ENCODE measurements around the gene EBF4. TPM values are rescaled to one million over a fixed set of nuclear protein-coding genes. Genes with fewer than 3 reads are reported as not detected.

Gene EBF4
- total RNA-seq, 2 donors from 2014 or later: 6.4 to 12.1 TPM

DNA sequence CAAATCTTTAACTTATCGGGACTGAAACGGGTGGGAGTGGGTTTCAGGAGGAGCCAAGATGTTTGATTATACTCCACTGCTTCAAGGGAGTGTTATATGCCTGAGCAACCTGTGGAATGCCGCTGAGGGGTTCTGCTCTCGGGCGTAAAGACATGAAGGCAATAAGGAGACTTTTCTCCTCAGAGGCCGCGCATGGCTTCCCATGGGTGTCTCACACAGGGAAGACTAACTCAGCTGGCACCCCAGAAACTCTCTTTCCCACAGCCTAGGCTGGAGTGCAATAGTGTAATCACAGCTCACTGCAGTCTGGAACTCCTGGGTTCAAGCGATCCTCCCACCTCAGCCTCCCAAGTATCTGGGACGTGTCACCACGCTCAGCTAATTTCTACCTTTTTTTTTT lies 117.1 kb downstream of the EBF4 start:
- H3K27ac ChIP-seq (ENCODE audit: low read depth, low read length): no peak overlapping the region
- Mint-ChIP-seq H3K36me3 (ENCODE audit: low read depth) (no peaks in the 10 kb centered on the region), H3K4me1 (peaks cover 8% of the 10 kb centered on the region), H3K27ac (no peak overlapping the region), H3K9me3 (peaks cover 23% of the 10 kb centered on the region), H3K27me3 (ENCODE audit: insufficient read depth) (peaks cover 72% of the 10 kb centered on the region), H3K4me3 (no peak overlapping the region)
- H3K36me3 ChIP-seq (ENCODE audit: control insufficient read depth, insufficient read depth, low read length): no peaks in the 10 kb centered on the region
- peaks cover 5% of the 10 kb centered on the region for H3K4me1 ChIP-seq (ENCODE audit: control insufficient read depth, insufficient read depth, low read length)
- peaks cover 9% of the 10 kb centered on the region for H3K9me3 ChIP-seq (ENCODE audit: control insufficient read depth, low read length)
- WGBS, 2 experiments (ENCODE audit: insufficient coverage in 1 of 2, insufficient read length in 1 of 2): 94 to 96% methylated on average over 7 to 10 of the region's 10 CpGs
- H3K4me3 ChIP-seq (ENCODE audit: low read length): no peak overlapping the region
- H3K27me3 ChIP-seq (ENCODE audit: control insufficient read depth, insufficient read depth, low read length, poor library complexity, severe bottlenecking): peaks cover 33% of the 10 kb centered on the region
- TF ChIP-seq, protein P1, sequence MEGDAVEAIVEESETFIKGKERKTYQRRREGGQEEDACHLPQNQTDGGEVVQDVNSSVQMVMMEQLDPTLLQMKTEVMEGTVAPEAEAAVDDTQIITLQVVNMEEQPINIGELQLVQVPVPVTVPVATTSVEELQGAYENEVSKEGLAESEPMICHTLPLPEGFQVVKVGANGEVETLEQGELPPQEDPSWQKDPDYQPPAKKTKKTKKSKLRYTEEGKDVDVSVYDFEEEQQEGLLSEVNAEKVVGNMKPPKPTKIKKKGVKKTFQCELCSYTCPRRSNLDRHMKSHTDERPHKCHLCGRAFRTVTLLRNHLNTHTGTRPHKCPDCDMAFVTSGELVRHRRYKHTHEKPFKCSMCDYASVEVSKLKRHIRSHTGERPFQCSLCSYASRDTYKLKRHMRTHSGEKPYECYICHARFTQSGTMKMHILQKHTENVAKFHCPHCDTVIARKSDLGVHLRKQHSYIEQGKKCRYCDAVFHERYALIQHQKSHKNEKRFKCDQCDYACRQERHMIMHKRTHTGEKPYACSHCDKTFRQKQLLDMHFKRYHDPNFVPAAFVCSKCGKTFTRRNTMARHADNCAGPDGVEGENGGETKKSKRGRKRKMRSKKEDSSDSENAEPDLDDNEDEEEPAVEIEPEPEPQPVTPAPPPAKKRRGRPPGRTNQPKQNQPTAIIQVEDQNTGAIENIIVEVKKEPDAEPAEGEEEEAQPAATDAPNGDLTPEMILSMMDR (conservative IDR thresholded peaks at IDR 0.05): no peak
- no peak overlapping the region for H3K9ac ChIP-seq (ENCODE audit: extremely low read depth, low read length, poor library complexity, severe bottlenecking)
- DNase-seq: no peak

Small RNA genes within 50 kb of the gene (microRNA-seq; reads per million reads assigned to microRNA genes)
- gene MIR1292 (ENCODE audit: borderline microRNAs expressed): 1.2 reads per million

Other genes starting within 250 kb of the EBF4 start
- gene SNRPB, start 222.0 kb upstream of the EBF4 start, total RNA-seq: 100 to 1,000 TPM; 277 to 310 TPM
- gene ZNF343, start 183.9 kb upstream of the EBF4 start, total RNA-seq: 10 to 100 TPM in 1 of 2 donors, 1 to 10 TPM in 1; 6.9 to 10.1 TPM
- gene TMC2, start 156.2 kb upstream of the EBF4 start, total RNA-seq: under 1 TPM in 1 of 2 donors, not detected in 1; 0.24 TPM
- 100 to 1,000 TPM; 386 to 432 TPM for gene NOP56, start 40.1 kb upstream of the EBF4 start, total RNA-seq
- gene IDH3B, start 28.6 kb upstream of the EBF4 start, total RNA-seq: 10 to 100 TPM; 89.9 to 91.7 TPM
- gene CPXM1, start 107.8 kb downstream of the EBF4 start, total RNA-seq: 100 to 1,000 TPM in 1 of 2 donors, 10 to 100 TPM in 1; 80.1 to 106 TPM
- not detected for gene C20orf141, start 122.2 kb downstream of the EBF4 start, total RNA-seq
- gene TMEM239, start 123.6 kb downstream of the EBF4 start, total RNA-seq: not detected
- 10 to 100 TPM; 40.2 to 46.5 TPM for gene PCED1A, start 147.9 kb downstream of the EBF4 start, total RNA-seq
- 10 to 100 TPM; 36.8 to 37.5 TPM for gene VPS16, start 148.0 kb downstream of the EBF4 start, total RNA-seq
- 10 to 100 TPM; 52.4 to 58.7 TPM for gene PTPRA, start 180.7 kb downstream of the EBF4 start, total RNA-seq